Kidney epithelial cell (primary cell): ENCODE measurements around the gene GPR139. TPM values are rescaled to one million over a fixed set of nuclear protein-coding genes. Genes with fewer than 3 reads are reported as not detected.

Experiments
- DNase-seq: peaks from one replicate; pipeline ENCODE4 v3.0.0-alpha.2; 2010; ENCODE audit warnings: low read depth
- H3K27me3 ChIP-seq: 2 replicates; pipeline ENCODE4 v1.6.0; 2011; ENCODE audit warnings: low read length; ENCODE audit not compliant: control insufficient read depth, insufficient read depth
- H3K36me3 ChIP-seq: 2 replicates; pipeline ENCODE4 v1.5.1; 2011; ENCODE audit warnings: low read length; ENCODE audit not compliant: control insufficient read depth, insufficient read depth
- H3K4me3 ChIP-seq: 2 replicates; pipeline ENCODE4 v1.5.1; 2011; ENCODE audit warnings: low read depth, mild to moderate bottlenecking, control low read depth, low read length
- CTCF ChIP-seq: IDR thresholded peaks from 2 replicates; pipeline ENCODE4 v1.5.1; 2011; ENCODE audit warnings: mild to moderate bottlenecking, moderate library complexity, low read length, control low read depth, inconsistent platforms; ENCODE audit not compliant: insufficient read depth, poor library complexity, severe bottlenecking
- total RNA-seq: library from RNA; depleted of rRNA; stranded (reverse); fragments of >200 nt; gene quantifications from 2 replicates; pipeline ENCODE4 v1.2.3, GENCODE V29; 2015

The GPR139 gene
- total RNA-seq, result not detected in 2 replicates

GRCh38 chr16:20073203-20074098 is at the start of gene GPR139:
Gene GPR139 (minus strand): TSS chr16:20073890. CDS start chr16:20073616, 274 bp downstream.
- no peak for DNase-seq
- Histone ChIP-seq H3K4me3 (no peak within 1 kb of the TSS), H3K27me3 (peaks cover 24% of the 10 kb centered on the region), H3K36me3 (no peaks in the 10 kb centered on the region)
- no peak for TF ChIP-seq CTCF

GRCh38 chr16:20122011-20122410 is 48.3 kb upstream of the GPR139 start:
- H3K4me3 ChIP-seq, result no peak overlapping the region
- H3K36me3 ChIP-seq, result no peaks in the 10 kb centered on the region
- no peak for DNase-seq
- no peak for TF ChIP-seq CTCF
- no peaks in the 10 kb centered on the region for H3K27me3 ChIP-seq

- Histone ChIP-seq H3K4me3 (no peak overlapping the region), H3K27me3 (no peaks in the 10 kb centered on the region), H3K36me3 (no peaks in the 10 kb centered on the region)
- no peak for DNase-seq
- no peak for TF ChIP-seq CTCF
These were observed 40.7 kb upstream of the GPR139 start for GRCh38 chr16:20114356-20114755.

DNA sequence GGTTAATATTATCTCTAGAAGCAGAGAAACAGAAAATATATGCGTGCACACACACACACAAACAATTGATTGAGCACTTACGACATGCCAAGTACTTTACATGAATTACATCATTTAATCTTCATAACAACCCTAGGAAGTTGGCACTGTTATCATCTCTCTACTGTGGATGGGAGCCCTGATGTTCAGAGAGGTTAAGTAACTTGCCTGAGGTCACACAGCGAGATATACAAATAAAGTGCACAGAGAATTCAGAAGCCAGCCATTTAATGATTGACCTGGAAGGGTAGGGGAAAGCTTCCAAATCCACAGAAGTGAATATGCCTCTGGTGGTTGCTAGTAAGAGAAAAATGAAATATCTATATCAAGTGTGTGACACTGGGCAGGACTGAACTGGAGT is 37.5 kb upstream of the GPR139 start:
- no peak for TF ChIP-seq CTCF
- Histone ChIP-seq H3K36me3 (no peaks in the 10 kb centered on the region), H3K4me3 (no peak overlapping the region), H3K27me3 (no peaks in the 10 kb centered on the region)
- no peak for DNase-seq

DNA sequence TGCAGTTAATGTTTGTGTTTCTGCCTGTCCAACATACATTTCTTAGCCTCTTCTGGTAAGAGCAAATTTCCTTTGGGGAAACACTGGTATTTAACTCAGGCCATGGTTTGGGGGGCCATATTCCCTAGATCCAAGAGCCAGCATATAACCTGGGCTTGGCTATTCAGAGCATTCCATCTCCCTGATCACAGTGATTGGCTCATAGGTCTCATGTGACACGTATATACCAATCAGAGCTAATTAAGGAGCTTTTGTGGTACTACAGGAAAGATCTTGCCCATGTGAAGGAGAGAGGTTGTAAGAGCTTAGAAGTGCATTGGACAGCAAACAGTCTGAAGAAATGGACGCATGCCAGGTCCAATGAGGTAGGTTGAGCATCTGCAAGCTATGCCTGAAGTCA is 33.4 kb upstream of the GPR139 start:
- H3K36me3 ChIP-seq, result no peaks in the 10 kb centered on the region
- no peak for DNase-seq
- no peak for TF ChIP-seq CTCF
- no peak overlapping the region for H3K4me3 ChIP-seq
- no peaks in the 10 kb centered on the region for H3K27me3 ChIP-seq

DNA sequence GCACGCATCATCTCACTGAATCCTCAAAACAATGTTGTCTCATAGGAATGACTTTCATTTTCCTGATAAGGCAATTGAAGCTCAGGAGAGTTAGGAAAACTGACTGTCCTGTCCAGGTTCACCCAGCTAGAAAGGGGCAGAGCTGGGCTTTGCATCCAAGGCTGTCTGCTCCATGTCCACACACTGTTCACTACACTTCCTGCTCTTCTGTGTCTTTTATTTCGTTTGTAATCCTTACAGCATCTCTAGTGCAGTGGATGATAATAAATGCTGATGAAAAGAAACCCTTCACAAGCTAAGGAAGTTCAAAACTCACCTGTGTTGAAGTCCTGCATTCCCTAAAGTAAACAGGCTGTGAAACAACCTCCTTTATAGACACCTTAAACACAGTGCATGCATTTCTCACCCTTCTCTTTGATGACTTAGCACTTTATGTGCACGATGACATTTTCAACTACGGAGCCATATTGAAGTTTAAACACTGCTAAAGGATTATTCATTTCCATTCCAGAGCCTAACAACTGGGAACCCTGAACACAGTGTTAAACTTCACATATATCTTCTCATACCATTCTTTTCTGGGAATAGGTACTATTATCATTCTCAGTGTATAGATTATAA is 31.0 kb upstream of the GPR139 start:
- H3K27me3 ChIP-seq, result no peaks in the 10 kb centered on the region

More for the DNA sequence above, 31.0 kb upstream of the GPR139 start:
- no peaks in the 10 kb centered on the region for H3K36me3 ChIP-seq
- no peak for DNase-seq
- H3K4me3 ChIP-seq, result no peak overlapping the region
- TF ChIP-seq CTCF, result no peak
